Measurements from ENCODE around the gene KCND3.

Gene KCND3

DNA sequence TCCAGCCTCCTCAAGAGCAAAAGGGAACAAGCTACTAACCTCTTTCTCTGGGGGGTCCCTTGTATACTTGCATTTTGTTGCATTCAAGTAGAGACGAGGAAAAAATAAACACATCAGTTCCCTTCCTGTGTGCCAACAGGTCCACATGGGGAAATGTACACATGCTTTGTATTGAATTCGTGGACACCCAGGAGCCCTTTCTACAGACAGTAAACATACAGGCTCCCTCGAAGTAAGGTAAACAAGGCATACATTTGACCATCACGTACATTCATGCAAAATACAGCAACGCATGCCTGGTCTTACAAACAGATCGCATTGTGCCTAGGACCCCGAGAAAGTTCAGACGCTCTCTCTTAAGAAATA, 1.1 kb downstream of the KCND3 start:
- no peak for DNase-seq

DNA sequence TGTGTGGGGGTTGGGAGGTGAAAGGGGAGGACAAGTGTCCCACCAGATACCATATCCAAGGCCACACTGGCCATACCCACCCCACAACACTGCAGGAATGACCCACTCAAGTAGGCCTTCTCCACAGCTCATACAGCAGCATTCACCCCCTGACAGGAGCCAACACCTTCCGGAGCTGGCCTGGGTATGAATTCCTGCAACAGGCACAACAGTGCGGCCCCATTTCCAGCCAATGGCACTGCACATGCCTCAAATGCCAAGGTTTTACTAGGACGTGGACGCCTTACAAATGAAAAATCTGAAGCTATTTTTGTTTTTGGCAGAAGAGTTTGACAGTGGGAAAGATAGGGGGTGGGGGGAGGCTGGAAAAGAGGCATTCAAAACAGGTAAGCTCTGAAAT, 2.0 kb downstream of the KCND3 start:
- no peak for DNase-seq

DNA sequence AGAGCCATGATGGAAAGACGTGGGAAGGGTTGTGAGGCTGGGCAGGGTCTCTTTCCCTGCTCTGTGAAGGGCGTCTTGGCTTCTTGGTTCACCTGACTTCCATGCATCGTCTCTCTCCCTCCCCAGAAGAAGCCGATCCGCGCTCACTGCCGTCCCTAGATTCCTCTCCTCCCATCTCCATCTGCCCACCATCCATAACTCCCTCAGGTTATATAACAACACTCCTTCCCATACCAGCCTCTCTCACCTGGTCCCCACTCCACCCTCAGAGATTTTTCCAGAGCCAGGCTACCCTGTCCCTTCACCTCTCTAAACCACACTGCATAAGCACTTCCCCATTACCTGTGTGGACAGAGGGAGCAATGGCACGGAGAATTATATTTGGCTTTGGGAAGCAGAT, 6.0 kb downstream of the KCND3 start:
- no peak for DNase-seq

DNA sequence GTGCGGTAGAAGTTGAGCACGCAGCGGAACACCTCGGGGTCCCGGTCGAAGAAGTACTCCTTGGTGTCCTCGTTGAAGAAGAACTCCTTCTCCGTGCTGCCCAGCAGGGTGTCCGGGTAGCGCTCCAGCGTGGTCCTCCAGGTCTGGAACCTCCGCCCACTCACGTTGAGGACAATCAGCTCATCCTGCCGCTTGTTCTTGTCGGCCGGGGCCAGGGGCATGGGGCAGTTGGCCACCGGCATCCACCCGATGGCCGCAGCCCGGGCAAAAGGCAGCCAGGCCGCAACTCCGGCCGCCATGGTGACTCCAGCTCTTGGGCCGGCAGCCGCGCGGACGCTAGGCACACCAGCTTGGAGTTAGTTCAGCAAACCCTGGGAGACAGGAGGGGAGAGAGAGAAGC, 7.0 kb downstream of the KCND3 start:
- no peak for DNase-seq

DNA sequence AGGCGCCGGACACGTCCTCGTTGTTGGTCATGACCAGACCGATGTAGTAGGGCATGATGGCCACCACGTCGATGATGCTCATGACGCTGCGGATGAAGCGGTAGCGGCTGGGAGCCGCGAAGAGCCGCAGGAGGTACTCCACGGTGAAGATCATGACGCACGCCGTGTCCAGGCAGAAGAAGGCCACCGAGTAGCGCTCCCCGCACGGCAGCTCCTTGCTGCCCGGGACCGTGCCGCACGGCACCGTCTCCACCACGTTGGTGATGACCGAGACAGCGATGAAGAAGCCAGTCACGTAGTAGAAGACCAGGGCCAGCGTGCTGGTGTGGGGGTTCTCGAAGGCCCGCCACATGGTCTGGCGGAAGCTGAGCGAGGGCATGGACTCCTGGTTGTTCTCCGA, 7.6 kb downstream of the KCND3 start:
- no peak for DNase-seq

DNA sequence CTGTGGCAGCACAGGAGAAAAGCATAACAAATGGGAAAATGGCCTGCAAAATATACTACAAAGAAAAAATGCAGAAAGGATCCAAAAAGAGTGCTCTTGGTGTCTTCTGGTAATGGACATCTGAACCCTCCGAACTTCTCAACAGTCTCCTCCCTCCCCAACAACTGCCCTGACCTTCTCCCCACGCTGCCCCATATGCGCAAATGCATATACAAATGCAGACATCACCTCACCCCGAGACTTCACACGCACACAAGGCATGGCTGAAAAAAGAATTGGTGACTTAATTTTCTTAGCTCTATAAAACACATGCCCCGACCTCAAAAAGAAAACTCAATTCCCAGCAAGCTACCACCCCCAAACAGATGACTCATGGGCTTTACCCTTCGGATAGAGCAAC, 8.4 kb downstream of the KCND3 start:
- DNase-seq: no peak

DNA sequence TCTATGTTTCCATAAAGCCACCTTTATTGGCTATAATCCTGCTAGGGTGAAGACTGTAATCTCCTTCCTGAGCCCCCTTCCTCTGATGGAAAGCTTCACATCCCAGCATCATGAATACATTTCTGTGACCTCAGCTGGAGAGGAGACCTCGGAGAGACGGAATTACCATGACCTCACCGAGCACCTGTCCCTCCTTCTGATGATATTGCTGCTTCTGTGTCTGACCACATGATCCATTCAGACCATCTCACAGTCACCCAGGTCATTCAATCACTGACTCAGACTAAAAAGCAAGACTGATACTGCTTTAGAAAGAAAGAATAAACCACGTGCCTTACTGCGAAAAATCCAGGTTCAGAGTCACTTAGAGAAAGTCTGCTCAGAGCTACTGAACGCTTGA, 8.8 kb downstream of the KCND3 start:
- no peak for DNase-seq

DNA sequence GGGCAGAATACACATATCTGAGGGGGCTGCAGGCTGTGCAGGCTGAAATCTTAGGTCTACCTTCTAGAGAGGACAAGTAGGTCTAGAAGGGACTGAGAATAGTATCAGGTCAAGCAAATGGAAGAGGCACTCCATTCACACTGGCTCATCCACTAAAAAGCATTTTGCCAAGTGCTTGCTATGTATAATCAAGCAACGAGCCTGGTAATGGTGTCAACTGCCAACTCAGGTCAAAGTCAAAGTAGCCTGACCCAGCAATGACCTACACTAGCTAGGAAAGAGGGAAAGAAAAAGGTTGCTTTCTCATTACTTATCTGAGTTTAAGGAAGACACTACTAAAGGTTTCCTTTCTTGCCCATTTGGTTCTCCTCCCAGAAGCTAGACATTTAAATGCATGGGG, 10.8 kb downstream of the KCND3 start:
- no peak for DNase-seq

DNA sequence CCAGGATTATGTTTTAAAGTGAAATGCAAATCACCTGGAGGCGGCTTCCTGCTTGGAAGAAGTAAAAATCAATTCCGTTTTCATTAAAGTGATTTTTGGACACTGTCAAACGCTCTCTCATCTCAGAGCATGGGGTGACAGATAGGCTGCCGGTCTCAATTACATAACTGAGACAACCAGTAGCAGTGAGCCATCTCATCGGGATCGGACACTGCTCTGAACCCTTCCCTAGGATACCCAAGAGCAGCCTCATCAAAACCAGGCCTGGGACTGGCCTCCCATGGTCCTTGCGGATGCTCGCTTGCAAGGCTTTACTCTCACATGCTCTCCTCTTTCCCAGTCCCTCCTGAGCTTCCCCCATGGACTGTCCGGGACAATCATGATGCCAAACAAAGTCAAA, 12.1 kb downstream of the KCND3 start:
- no peak for DNase-seq

DNA sequence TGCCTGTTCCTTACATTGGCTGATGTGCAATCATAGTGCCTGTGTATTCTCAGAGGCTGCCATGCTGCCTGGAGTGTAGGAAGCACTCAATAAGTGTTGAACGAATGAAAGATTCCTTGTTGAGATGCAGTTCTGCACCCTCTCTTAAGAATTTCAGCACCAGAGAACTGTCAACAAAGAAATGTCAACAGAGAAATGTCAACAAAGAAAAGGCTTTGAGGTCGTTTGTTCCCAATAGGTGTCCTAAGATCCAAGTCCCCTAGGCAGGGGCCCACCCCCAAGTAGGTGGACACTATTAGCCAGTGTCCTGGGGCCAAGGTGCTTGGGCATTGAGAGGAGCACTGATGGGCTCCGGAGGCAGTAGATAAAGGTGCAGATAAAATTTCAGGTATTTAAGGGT, 12.6 kb downstream of the KCND3 start:
- peak; percentile 62 for DNase-seq

DNA sequence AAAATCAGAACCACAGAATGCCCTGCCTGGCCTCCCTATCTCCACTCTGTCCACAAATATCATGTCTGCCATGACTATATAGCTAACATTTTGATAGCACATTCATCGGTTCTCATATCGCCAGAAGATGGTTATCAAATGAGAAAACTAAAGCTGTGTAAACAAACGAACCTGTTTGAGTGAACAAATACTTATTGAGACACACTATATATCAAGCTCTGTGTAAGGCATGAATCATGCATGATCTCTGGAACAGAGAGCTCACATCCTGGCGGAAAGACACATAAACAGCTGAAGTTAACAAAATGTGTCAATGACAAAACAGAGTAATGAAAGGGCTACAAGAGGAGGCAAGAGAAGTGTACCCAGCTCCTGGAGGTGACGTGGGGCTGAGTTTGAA, 13.1 kb downstream of the KCND3 start:
- DNase-seq: peak; percentile 51

DNA sequence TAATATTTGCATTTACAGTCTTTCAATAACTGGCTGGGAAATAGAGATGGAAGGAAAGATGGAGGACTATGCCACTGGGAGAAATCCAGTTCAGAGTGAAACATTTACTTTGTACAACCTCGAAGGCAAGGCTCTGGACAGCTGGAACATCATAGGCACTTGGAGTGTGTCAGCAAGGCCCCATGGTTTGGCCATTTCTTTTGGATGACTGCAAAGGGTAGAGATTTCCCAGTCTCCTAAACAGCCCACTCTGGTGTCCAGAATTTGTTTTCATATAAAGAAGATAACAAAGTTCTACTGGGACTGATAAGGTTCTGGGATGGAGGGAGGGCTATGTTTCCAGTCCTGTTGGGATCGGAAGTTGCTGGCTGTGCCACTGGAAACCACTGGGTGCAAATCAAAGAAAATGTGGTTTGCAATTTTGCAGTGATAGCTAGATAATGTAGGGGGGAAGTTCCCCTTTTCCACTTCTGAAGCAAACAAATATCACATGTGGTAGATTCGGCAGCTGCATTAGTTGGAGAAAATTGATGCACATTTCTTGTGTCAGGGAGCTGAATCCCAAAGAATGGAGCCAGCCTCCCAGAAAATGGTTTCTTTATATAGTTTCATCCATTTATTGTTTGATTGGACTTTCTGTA, 16.2 kb downstream of the KCND3 start:
- DNase-seq: no peak

DNA sequence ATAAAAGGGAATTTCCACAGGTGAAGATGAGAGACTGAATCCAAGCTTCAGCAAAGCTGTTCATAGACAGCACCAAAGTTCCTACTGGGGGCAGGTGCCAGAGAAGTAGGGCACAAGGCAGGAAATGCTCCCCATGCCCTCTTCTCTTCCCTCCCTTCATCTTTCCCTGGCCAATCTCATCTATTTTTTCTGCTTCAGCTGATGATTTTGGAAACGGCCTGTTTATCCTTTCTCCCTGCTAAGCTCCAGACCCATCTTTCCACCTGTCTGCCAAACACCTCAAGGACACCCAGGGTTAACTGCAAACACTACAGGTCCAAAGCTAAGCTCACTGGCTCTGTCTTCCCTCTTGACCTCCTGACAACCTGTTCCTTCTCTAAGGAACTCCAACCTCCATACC, 18.1 kb downstream of the KCND3 start:
- DNase-seq: no peak

DNA sequence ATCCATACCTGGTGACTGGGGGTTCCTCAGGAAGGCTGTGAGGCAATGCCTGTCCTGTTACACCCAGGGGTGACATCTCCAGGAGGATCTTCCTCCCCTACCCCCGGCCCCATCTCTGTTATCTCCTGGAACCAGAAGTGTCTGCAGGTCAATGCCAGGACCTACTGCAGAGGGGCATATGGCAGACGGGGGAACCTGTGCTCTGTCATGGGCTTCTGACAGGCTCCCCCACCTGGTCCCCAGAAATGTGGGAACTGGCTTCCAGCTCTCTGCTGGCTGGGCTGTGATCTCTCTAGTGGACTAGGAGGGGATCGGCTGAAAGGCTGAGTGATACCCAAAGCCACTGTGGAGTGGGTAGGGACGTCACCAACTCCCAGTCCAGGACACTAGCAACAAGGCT, 21.0 kb downstream of the KCND3 start:
- DNase-seq: no peak

DNA sequence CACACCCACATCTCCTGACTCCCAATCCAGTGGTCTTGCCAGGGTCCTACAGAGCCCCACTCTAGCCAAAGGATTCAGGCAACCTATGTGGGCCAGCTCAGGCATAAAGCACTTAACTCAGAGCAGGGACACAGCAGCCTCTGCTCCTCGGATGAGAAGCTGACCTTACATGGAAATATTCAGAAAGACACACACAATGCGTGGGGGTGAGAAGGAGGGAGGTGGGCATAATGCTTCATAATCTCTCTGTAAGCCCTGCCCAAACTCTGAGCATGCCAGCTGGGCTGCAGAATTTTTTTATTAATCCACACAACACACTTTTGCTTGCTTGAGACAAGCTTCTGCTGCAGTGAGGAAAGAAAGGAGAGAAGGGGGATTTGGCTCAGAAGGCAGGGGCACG, 21.6 kb downstream of the KCND3 start:
- DNase-seq: no peak

DNA sequence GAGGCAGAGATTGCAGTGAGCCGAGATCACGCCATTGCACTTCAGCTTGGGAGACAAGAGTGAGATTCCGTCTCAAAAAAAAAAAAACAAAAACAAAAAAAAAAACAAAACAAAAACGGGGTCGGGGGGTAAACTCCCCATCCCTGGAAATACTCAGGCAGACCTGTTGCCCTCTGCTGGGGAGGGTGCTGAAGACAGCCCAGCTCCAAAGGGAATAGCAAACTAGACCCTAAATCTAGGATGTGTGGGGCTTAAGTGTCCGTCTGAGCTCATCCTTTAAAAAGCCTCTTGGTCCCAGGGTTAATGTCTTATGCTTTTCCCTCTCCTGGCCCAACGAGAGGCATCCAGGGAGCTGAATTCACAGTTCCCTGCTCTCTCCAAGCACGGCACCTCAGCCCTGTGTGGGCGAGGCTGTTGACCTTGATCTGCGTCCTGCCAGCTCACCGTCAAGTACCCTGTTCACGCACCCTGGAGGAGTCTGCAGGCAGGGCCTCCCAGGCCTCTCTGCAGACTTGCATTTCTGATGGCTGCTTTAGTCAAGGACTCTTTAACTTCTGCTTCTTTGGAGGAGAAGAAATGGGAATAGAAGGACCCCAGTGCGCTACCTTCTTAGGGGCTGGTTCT, 22.3 kb downstream of the KCND3 start:
- DNase-seq: peak; percentile 83

DNA sequence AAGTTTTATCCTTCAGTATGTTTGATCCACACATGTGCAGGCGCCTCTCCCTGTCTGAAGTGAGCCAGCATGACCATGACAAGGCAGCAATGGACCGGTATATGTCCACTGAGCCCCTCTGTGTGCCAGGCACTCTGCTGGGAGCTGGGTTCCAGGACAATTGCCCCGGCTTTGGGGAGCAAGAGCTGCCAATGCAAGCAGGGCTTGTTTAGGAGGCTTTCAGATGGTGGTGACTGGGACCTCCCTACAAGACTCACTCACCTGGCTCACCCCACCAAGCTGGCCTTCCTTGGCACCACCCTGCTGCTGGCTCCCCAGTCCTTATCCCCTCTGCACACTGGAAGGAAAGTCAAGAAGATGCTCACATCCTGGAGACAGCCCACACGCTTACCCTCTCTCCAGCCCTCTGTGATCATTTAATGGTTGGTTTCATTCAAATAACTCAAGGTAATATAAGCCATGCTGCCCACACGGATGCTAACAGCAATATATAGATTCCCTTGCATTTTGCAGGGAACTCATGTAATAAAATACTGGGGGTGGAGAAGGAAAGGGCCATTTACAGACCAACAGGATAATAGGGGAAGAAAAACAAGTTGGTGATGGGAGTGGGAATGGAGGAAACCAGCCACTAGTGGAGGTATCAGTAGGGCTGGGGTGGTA, 23.6 kb downstream of the KCND3 start:
- no peak for DNase-seq

DNA sequence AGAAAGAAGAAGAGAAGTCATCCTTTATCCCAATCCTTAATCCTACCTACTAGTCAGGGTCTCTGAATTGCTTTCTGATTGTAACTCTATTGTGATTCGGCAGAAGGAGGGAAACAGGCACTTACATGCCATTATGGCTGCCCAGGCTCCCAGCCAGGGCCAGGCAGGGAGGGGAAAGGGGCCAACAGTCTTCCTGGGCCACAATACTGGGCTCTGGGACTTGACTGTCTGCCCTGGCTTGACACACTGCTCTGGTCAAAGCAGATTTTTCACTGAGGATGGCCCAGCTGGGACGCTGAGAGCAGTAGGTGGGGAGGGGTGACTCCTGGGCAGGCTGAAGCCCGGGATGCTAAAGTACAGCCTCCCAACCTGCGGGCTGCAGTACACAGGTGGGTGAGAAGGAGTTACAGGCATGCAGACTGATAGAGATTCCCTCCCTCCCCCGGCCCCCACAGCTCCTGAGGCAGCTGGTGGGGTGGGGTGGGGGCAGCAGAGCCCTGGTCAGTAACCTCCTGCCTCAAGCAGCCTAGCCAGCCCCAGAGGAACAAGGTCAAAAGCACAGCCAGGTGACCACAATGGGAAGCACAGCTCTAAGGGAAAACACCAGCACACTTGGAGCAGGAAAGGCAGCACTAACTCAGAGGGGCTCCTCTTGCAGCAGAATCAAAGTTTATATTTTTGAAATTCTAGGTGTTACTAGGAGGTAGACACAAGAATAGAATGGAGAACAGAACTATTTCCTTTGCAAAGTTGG, 25.3 kb downstream of the KCND3 start:
- DNase-seq: no peak

DNA sequence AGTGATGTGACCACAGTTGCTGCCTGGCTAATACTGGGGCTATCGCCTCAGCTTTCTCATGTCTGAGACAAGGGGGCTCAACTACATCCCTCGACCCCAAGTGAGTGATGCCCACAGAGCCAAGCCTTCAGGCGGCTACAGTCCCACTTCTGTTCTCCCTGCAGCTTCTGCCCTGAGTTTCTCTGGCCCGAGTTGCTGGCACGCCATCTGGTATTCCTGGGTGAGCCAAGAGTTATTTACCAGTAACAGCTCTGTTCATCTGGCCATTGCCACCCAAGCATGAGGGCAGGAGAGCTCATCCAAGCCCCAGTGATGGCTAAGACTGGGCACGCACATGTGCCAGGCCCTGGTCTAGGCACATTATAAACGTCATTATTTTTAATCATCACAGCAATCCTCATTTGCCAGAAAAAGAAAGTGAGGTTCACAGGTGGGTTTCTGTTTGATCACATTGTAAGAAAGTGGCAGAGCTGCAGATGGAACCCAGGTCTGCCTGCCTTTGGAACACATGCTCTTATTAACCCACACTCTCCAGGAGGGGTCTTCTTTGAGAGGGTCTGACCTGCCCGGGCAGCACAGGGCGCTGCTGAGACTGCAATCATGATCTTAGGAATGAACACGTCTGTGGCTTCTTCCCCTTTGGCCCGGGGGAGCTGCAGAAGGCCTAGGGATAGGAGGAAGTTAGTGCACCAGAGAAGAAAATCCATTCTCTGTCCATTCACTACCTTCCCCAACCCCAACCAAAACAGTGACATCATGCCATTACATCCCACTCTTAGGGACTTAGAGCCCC, 27.5 kb downstream of the KCND3 start:
- DNase-seq: no peak

DNA sequence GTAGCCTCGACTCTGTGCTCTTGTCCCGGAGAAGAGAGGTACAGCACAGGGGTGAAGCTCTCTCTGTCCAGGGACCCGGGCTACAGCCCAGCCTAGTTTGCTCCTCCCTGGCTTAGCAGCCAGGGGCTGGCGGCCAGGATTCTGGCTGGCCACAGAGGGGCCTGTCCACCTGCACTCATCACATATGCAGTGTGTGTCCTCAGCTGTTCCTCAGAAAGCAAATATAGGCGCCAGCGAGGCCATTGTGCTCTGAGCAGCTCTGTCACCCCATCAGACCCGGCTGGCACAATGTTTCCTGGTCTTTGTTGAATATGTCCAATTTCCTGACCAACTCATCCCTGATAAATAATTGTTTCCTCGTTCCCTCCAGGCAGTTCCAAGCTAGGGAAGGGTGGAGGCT, 28.5 kb downstream of the KCND3 start:
- no peak for DNase-seq

DNA sequence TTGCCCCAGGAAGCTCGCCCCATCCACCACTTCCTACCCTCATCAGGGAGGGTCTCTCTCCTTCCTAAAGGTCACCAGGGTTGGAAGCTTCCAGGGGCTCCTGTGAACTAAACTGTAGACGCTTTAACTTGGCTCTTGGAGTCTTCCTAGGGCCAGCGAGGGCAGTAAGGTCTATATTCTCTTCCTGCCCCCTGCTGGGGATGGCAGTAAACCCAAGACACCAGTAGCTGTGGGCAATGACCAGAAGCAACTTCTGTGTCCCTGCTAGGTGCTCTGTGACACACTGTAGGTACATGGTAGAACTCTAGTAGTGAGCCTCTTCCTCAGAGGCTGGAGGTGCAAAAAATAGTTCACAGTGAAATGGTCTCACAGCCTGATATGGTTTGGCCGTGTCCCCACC, 30.0 kb downstream of the KCND3 start:
- no peak for DNase-seq

DNA sequence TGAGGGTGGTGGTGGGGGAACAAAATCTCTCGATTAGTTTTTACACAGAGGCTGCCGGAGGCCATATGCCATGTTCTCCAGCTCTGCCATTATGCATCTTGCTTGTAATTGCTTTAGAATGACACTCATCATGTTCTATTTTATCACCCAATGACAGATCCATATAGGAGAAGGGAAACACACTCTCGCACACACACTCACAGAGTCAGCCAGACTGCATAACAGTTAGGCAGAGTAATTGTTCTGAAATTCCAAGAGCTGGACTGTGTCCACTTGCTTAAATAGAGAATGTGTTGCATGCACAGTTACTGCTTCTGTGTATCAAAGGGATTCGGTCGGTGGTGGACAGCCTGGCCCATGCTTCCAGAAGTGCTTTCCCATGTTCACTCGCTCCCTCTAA, 30.6 kb downstream of the KCND3 start:
- no peak for DNase-seq

DNA sequence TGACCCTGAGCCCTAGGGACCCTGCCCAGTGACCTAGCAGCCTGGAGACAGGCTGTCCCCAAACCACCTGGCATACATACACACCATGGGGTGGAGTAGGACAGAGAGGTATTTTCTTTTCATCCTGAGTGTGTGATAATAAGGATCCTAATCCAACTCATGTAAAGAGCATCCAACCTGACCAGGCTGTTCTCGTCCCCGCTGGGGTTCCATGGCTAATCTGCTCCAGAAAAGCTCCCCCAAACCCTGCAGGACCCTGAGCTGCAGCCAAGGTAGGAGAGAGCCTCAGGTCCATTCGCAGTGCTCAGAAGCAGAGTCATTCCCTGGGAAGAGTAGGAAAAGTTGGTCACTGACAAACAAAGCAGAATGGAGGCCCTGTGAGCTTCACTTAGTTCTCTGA, 31.4 kb downstream of the KCND3 start:
- DNase-seq: no peak
